HG03432 (cell line): ENCODE measurements around the gene DPM3.
"Not testable (repeated sequence)": the region's sequence is repeated elsewhere in the genome, so short reads cannot be mapped to it uniquely, and the experiment has no call there.

ENCODE experiments used
- ATAC-seq: cut with Tn5 transposase; IDR thresholded peaks from one replicate; pipeline ENCODE4 v1.9.1; 2021; ENCODE audit warnings: mild to moderate bottlenecking, moderate library complexity; ENCODE audit not compliant: unreplicated experiment

The DPM3 gene

DNA sequence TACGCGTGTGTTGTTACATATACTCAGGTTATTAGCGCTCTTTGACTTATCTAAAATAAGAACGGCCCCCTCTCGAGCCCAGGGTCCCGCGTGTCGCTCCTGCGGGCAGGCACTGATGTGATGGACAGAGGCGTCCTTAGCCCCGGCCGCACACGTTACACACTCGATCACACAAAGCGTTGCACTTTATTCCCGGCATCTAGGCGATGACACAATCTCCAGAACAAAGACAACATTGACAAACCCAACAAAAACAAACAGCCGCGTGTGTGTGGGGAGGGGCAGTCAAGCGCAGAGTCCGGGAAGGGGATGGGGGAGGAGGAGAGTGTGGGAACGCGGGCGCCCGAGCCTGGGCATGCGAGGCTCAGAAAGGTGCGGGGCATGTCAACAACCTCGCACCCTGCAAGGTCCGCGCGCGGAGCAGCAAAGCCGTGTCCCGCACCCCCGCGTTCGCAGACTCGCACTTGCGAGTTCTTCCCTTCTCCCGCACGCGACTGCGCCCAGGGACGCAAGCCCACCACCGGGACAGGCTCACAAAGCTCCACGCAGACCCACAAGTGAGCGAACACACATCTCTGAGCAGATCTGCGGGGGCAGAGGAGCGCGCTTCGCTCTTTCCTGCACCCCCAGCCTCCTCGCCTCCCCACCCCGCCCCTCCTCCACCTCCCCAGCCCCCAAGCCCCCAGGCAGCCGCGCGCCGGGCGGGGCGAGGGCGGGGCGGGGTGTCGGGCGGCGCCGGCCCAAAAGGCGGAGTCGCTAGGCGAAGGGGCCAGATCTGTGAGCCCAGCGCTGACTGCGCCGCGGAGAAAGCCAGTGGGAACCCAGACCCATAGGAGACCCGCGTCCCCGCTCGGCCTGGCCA is 13.0 kb downstream of the DPM3 start, which contains the start of gene EFNA1:
EFNA1 (plus strand) TSS at position 772 of the 862 bp plus-strand sequence. CDS start 102 bp downstream, outside the sequence.
- no peak for ATAC-seq

DNA sequence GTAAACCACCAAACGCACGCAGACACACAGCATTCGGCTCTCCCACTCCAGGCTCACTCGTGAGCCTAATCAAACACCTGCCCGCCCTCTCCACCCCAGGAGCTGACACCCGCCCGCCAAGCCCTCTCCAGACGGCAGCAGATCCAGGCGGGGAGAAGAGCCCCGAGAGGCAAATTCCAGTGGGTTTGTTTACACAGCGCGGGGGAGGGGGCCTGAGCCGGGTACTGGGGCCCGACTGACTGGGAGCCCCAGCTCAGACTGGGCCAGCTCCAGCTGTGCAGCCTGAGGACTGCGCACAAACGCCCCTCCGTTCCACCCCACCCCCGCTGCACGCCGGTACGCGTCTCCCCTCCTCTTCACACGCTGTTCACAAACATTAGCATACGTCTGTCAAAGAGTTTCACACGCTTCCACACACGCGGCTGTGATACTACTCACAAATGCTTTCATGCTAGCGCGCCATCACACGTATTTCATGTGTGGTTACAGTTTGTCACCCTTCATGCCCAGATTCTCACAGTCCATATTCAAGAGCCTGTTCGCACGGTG is 13.7 kb downstream of the DPM3 start:
- ATAC-seq = no peak

DNA sequence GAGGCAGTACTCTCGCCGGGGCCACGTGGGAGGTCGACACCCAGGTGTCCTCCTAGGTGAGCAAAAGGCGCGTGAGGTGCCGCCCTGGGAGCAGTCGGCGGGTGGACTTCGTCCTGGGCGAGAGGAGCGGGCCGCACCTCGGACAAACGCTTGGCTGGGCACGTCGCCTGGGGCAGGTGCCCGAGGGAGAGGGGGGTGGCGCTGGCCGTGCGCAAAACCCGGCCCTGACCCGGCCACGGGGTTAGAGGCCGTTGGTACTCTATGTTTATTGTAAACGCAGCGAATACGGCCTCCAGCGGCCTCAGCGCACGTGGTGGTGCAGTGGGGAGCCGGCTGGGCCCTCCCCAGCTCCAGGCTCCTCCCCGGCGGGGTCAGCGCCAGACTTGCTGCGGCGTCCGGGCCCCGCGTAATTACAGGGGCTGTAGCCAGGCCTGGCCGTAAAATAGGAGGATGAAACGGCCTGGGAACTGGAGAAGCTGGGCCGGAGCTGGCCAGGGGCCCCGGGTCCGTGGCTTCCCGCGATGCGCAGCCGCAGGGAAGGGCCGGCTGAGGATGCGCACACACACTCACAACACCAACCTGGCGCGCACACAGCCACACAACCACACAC is 14.3 kb downstream of the DPM3 start:
- ATAC-seq = no peak

DNA sequence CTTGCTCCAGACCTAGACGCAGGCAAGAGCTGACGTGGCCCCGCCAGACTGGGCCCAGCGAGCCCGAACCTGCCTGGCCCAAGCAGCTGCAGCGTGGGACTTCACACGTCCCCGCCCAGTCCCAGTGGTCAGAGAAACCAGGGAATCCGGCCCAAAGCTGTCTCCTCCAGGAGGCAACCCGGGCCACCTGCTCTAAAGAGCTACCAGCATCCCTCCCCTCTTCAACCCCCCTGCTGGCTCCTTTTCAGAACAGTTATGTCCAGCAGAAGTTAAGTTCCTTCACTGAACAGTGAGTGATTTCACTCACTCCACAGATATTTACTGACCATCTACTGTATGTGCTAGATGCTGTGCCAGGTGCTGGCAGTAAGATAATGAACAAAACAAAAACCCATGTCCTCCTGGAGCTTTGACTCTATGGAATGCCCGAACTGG is 14.8 kb downstream of the DPM3 start:
- ATAC-seq = no peak

DNA sequence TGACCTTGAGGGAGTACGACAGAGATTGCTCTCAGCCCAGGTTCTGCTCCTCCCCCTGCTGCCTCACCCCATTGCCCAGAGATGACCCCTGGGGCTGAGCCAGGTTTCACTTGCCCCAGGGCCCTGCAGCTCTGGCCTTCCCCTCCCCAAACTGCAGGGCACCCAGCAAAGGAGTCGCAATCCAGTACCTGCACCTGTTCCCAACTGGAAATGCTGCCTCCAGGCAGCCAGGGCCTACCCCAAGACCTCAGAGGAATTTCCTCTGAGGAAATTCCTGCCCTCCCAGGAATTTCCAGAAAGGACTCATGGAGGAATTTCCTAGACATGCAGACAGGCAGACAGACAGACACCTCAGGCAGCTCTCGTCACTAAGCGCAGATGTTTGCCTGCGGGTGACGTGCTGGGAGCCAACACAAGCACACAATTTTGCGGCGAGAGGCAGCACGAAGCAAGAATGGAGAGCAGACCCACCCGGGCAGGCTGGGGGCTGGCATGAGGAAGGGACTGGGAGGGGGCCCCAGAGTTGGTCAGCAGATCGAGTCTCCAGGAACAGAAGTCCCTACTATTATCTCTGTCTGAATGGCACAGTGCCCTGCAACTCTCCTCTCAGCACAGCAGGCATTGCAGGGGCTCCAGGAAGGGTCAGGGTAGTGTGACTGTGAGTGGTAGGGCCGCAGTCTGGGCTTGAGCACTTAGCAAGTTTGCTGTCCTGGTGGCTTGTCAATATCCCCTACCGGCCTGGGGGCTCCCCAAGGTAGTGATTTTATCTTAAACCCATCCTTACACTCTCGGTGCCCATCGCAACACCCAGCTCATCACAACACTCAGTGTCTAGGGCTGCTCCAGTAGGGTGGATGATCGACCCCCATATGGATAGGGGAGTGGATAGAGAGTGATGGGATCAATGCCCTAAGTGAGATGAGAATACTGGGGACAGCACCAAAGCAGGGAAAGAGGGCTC is 15.5 kb downstream of the DPM3 start:
- ATAC-seq = no peak

DNA sequence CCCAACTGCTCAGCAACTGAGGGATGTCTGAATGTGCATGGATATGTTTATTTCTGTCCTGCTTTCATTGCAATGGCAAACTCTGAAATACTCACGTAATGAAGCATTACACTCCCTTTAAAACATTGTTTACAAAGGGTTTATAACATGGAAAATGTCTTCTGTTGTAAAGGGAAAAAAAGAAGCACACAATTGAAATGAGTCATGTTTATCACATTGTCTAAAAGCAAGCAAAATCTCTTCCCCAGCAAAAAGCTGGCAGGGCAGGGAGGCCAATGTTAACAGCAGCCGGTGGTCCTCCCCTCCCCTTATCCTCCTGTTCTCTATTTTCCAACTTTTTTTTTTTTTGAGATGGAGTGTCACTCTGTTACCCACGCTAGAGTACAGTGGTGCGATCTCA is 16.5 kb downstream of the DPM3 start:
- no peak for ATAC-seq

DNA sequence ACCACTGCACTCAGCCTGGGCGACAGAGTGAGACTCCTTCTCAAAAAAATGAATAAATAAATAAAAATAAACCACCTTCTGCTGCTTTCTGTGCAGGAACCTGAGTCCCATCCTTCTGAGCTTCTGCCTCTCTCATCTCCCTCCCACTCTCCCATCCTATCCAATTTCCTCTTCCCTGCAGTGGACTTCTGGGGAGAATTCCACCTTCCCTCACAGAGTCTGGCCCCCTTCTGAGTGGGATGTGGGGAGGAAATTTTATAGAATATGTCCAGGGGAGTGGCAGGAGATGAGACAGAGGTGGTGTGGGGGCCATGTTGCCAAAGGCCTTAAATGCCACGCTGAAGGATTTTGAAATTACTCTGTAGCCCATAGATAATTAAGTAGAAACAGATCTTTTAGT is 18.0 kb downstream of the DPM3 start:
- no peak for ATAC-seq

DNA sequence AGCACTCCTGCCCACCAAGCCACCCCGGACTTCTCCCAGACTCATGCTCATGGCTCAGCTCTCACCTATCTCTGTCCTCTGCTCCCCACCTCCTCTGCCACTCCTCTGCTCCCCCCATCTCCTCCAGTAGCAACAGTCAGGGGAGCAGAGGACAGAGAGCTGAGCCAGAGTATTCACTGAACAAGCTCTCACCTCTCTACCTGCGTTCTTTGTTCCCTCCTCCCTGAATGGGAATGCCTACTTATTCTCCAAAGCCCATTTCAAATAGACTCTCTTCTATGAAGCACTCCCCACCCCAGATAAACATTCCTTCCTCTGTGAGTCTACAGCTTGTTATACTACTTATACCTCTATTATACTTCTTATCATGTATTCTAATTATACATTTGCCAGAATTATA is 19.1 kb downstream of the DPM3 start:
- no peak for ATAC-seq

DNA sequence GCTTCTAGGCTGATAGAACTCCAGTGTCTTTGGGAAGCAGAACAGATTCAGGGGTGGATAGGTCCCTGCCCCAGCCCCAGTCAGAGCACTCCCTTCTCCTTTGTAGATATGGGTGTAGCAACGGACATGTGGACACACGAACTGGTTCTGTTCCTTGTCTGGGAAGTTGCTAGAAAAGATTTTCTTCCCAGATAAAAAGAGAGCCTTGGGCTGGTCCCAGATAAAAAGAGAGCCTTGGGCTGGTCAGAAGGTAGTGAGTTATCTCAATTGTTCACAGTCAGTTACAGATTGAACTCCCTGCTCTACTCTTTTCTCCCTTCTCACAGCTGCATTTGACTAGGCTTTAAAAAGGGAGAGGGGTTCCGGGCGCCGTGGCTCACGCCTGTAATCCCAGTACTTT is 20.1 kb downstream of the DPM3 start:
- ATAC-seq = no peak

DNA sequence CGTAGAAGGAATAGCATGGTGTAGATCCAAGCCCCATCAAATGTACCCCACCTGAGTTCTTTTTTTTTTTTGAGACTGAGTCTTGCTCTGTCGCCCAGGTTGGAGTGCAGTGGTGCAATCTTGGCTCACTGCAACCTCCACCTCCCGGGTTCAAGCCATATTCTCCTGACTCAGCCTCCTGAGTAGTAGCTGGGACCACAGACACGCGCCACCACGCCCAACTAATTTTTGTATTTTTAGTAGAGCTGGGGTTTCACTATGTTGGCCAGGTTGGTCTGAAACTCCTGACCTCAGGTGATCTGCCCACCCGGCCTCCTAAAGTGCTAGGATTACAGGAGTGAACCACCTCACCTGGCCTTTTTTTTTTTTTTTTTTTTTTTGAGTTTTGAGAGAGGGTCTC is 22.2 kb downstream of the DPM3 start:
- ATAC-seq = not testable (repeated sequence)

DNA sequence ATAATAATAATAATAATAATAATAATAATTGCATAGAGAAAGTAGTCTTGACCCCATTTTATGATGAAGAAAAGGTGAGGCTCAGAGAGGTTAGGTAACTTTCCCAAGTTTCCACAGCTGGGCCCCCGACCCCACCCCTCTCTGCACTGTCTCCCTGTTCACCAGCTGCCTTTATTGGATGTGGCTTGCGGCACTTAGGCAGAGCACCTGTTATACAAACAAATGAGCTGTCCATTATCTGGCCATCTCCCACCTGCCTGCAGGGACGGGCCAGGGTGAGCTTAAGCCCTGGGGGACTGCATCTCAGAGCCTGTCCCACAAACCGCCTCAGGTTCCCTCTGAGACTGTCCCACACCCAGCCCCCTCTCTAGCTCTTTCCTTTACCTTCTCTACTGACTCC is 22.7 kb downstream of the DPM3 start:
- ATAC-seq = no peak

DNA sequence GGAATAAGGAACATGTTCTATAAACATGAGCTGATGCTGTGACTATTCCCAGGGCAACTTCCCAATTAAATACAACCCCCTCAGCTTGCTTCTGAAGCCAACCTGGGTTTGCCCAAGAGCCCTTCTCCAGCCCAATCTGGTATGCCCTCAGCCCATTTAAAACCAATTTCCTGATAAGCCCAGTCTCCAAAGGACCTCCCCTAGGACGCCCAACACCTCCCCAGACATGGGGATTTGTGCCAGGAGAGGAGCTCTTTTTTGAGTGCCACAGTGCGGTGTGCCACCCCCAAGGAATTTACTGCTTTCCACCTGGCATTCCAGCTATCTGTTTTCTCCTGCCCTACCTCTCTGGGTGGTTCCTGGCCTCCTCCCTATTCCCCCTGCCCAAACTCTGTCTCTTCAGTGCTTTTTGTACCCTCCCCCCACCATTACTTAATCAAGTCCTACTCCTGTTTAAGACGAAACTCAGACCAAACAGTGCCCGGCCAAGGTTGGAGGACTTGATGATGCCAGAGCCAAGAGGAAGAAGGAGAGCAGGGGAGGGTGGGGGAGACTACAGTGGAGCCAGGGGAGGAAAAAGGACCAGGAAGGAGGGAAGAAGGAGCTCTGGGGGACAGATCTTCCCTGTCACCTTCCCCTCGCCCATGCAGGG is 24.1 kb downstream of the DPM3 start:
- ATAC-seq = no peak

DNA sequence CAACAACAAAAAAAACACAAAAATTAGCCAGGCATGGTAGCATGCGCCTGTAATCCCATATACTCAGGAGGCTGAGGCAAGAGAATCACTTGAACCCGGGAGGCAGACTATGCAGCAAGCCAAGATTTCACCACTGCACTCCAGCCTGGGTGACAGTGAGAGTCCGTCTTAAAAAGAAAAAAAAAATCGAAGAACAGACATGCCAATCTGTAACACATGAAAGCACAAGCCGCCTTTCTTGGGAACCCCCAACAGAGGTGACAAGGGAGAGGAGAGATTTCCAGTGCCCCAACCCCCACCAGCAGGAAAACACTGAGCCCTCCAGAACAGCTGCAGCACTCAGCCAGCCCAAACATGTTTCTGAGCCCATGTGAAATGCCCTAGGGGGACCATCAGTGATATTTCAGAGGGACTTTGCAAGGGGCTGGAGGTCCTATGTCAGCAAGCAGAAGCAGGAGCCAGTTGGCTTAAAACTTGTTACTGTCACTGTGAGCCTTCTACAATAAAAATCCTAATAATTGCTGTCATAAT is 26.8 kb downstream of the DPM3 start:
- ATAC-seq = no peak

DNA sequence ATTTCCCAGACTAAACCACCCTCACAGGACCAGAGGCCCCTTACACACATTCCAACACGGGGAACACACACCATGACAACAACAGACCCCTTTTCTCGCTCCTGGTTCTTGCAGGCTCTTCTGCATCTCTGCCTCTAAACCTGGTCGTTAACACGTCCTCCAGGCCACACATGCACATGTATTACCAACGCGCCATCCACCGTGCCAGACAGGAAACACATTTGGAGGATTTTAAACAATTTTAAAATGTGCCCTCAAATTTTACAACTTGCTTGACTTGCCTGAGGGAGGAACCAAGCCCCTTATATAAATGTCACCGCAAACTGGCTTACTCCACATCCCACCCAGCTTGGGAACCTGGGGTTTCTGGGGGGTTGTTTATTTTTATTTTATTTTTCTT is 29.5 kb downstream of the DPM3 start:
- ATAC-seq = no peak

DNA sequence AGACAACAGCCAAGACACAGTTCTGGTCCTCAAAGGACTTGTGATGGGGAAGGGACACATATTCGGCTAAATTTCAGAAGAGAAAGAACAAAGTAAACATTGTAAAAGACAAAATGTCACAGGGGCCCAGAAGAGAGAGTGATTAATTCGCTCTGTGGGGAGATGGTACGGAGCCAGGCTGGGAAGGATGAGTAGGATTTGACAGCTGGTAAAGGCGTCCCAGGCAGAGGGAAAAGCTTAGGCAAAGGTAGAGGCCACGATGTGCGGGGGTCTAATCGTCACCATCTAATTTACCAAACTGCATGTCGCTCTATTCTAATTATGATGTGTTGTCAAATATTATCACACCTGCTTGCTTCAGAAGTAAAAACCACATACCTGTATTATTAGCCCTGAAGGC is 29.9 kb downstream of the DPM3 start:
- ATAC-seq = no peak

DNA sequence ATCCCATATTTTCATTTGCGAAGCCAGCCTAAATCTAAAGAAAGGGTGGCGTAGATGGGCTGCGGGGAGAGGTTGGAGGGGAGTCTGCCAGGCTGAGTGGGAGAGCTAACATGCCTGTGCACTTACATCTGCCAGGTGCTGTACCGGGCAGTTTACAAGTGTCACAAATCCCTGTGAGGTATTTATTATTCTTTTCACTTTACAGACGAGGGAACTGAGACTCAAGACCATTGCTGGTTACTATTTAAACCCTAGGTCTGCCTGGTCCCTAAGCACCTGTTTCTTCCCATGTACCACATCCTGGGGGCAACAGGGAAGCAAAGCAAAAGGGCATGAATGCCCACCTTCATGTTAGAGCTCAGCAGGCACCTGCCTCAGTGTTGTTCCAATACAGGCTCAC is 32.0 kb downstream of the DPM3 start:
- no peak for ATAC-seq

DNA sequence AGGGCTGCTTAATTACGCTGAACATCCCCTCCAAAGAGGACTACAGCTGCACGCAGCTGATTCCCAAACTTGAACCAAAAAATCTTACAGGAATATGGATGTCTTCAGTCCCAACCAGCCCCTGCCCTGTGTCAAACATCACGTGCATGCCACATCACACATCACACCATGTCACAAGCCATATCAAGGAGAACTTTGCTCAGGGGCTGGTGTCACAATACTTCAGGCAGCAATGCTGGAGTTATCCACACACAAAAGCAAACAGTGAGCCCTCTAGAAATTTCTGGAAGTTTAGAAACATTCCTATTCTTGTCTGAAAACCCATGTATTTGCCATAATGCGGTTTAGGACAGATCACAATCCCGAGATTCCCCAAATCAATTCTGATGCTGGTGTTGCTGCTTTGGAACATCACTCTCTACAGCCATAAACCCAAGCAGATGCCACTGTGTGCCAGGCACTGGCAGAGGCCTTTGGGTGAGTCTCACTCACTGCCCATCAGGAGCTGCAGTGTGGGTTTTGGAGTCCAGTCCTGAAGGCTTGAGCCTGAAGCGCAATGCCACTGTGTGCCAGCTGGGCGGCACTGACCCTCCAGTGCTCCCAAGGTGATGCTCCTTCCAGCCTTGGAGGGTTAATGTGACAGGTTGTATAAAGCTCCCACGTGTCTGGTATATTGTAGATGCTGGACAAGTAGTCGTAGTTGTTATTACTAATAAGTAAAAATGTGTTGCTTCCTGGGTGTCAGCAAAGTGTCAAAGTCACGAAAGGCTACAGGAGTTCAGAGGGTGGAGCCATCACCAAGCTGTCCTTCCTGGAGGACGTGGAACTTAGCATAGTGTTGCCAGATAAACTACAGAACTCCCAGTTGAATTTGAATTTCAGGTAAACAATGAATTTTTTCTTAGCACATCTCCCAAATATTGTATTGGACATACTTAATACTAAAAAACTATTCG is 32.7 kb downstream of the DPM3 start:
- no peak for ATAC-seq

DNA sequence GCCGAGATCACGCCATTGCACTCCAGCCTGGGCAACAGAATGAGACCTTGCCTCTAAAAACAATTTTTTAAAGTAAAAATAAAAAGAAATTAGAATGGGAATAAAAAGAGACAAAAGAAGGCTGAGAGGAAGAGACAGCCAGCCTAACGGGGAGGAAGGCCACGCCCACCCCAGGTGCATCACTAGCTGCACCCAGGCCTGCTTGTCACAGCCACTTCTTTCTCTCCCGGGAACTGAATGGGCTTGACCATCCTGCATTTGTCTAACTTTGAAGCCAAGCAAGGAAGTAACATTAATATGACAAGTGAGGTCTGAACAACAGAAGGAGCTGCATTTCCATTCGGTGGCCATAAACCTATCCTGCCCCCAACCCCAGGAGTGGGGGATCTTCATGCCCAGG is 33.5 kb downstream of the DPM3 start:
- no peak for ATAC-seq

DNA sequence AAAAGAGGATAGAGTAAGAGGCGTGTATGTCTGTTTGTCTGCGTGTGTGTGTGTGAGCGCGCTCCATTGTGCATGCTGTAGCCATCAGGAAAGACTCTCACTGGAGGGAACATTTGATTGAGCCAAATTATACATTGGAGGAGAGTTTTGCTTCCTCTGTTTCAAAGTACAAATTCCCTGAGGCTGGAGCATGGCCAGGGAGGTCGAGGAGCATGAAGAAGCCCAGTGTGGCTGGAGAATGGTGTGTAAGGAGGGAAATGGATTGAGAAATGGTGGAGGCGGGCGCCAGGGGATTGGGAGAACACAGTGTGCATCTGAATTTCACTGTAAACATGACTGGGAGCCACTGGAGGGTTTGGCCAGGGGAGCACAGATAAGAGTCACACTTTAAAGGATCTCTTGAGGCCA is 34.7 kb downstream of the DPM3 start:
- no peak for ATAC-seq
